ENCODE data around the gene LYPD6B.

The LYPD6B gene

DNA sequence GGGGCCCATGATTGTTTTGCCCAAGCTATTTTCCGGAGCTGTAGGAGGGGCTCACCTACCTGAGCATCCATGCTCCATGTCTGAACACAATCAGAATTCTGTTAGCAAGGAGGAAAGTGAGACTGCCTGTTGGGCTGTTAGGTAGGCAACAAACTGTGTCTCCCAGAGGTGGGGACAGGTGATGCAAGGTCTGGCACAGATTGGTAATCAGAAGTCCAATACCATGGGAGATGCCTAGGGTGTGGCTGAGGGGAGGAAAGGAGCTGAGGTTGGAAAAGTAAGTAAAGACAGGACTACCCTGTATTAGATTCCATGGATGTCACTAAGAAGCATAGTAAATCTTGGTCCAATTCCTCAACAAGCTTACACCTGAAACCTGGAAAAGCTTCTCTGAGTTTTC is 3.0 kb downstream of the LYPD6B start:
- H3K27me3 ChIP-seq (ENCODE audit: control insufficient read depth, insufficient read depth, low read length) = no peaks in the 10 kb centered on the region
- H3K79me2 ChIP-seq = no peaks in the 10 kb centered on the region
- H2AFZ ChIP-seq = no peak overlapping the region
- no peak overlapping the region for H3K4me3 ChIP-seq (ENCODE audit: low read depth, low read length)
- no peak overlapping the region for H3K27ac ChIP-seq
- TF ChIP-seq, protein P1, sequence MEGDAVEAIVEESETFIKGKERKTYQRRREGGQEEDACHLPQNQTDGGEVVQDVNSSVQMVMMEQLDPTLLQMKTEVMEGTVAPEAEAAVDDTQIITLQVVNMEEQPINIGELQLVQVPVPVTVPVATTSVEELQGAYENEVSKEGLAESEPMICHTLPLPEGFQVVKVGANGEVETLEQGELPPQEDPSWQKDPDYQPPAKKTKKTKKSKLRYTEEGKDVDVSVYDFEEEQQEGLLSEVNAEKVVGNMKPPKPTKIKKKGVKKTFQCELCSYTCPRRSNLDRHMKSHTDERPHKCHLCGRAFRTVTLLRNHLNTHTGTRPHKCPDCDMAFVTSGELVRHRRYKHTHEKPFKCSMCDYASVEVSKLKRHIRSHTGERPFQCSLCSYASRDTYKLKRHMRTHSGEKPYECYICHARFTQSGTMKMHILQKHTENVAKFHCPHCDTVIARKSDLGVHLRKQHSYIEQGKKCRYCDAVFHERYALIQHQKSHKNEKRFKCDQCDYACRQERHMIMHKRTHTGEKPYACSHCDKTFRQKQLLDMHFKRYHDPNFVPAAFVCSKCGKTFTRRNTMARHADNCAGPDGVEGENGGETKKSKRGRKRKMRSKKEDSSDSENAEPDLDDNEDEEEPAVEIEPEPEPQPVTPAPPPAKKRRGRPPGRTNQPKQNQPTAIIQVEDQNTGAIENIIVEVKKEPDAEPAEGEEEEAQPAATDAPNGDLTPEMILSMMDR (IDR thresholded peaks at IDR 0.05) = no peak
- H3K4me1 ChIP-seq = no peaks in the 10 kb centered on the region
- H3K9me3 ChIP-seq (ENCODE audit: control insufficient read depth, low read length) = no peaks in the 10 kb centered on the region
- H3K9ac ChIP-seq = no peak overlapping the region
- H3K4me2 ChIP-seq (ENCODE audit: low read length) = no peak overlapping the region
- H3K36me3 ChIP-seq (ENCODE audit: control insufficient read depth, insufficient read depth, low read length) = no peaks in the 10 kb centered on the region

DNA sequence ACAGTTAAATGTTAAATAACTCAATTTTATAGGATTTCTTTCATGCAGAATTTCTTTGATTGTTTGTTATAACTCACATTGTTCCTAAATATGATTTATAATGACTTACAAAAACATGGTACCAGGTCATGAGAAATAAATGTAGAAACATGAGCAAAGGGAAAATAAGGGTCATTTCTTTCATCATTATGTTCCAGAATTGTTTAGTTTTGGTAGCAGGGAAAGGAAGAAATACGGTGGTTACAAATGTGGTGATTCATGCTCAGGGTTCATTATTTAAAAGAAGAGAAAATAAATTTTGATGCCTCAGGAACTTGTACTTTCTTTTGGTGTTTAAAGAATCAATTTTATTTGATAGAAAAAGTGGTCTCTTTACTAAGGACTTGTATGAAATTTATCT is 4.4 kb downstream of the LYPD6B start:
- Histone ChIP-seq H3K27ac (no peak overlapping the region), H3K4me1 (no peaks in the 10 kb centered on the region), H3K79me2 (no peaks in the 10 kb centered on the region), H3K9me3 (ENCODE audit: control insufficient read depth, low read length) (no peaks in the 10 kb centered on the region), H3K27me3 (ENCODE audit: control insufficient read depth, insufficient read depth, low read length) (no peaks in the 10 kb centered on the region), H2AFZ (no peak overlapping the region), H3K9ac (no peak overlapping the region), H3K4me2 (ENCODE audit: low read length) (no peak overlapping the region), H3K4me3 (ENCODE audit: low read depth, low read length) (no peak overlapping the region), H3K36me3 (ENCODE audit: control insufficient read depth, insufficient read depth, low read length) (no peaks in the 10 kb centered on the region)
- TF ChIP-seq, protein P1 (IDR thresholded peaks at IDR 0.05) = no peak

DNA sequence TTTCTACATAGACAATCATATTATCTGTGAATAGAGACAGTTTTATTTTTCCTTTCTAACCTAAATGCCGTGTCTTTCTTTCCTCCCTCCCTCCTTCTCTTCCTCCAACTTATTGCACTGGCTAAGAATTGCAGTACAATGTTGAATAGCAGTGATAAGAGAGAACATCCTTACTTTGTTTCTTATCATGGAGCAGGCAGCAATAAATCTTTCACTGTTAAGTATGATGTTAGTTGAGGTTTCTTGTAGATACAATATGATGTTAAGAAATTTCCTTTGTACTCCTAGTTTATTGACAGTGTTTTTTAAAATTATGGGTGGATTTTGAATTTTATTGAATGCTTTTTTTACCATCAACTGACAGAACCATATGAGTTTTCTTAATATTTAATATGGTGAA is 6.0 kb downstream of the LYPD6B start:
- H3K9ac ChIP-seq = no peak overlapping the region
- H3K4me1 ChIP-seq = no peaks in the 10 kb centered on the region
- TF ChIP-seq, protein P1 (IDR thresholded peaks at IDR 0.05) = no peak
- no peak overlapping the region for H3K4me3 ChIP-seq (ENCODE audit: low read depth, low read length)
- no peak overlapping the region for H3K4me2 ChIP-seq (ENCODE audit: low read length)
- no peaks in the 10 kb centered on the region for H3K27me3 ChIP-seq (ENCODE audit: control insufficient read depth, insufficient read depth, low read length)
- no peak overlapping the region for H2AFZ ChIP-seq
- no peaks in the 10 kb centered on the region for H3K9me3 ChIP-seq (ENCODE audit: control insufficient read depth, low read length)
- H3K27ac ChIP-seq = no peak overlapping the region
- no peaks in the 10 kb centered on the region for H3K36me3 ChIP-seq (ENCODE audit: control insufficient read depth, insufficient read depth, low read length)
- H3K79me2 ChIP-seq = no peaks in the 10 kb centered on the region

DNA sequence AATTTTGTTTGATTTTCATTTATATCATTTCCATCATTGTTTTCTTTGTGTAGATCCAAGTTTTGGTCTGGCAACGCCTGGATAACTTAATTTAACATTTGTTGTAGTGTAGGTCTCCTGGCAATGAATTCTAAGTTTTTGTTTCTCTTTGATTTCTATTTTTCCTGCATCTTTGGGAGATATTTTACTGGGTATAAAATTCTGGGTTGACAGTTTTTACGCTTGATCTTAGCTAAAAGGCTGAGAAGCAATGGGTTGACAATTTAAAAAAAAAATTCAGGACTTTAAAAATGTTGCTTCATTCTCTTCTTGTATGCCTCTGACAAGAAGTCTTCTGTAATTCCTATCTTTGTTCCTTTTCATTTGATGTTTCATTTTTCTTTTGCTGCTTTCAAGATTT is 8.6 kb downstream of the LYPD6B start:
- no peaks in the 10 kb centered on the region for H3K9me3 ChIP-seq (ENCODE audit: control insufficient read depth, low read length)
- H3K9ac ChIP-seq = no peak overlapping the region
- H3K79me2 ChIP-seq = no peaks in the 10 kb centered on the region
- H3K36me3 ChIP-seq (ENCODE audit: control insufficient read depth, insufficient read depth, low read length) = no peaks in the 10 kb centered on the region
- no peak overlapping the region for H3K4me3 ChIP-seq (ENCODE audit: low read depth, low read length)
- H3K4me1 ChIP-seq = no peaks in the 10 kb centered on the region
- no peak overlapping the region for H3K4me2 ChIP-seq (ENCODE audit: low read length)
- no peaks in the 10 kb centered on the region for H3K27me3 ChIP-seq (ENCODE audit: control insufficient read depth, insufficient read depth, low read length)
- no peak overlapping the region for H3K27ac ChIP-seq
- H2AFZ ChIP-seq = no peak overlapping the region
- TF ChIP-seq, protein P1 (IDR thresholded peaks at IDR 0.05) = no peak

DNA sequence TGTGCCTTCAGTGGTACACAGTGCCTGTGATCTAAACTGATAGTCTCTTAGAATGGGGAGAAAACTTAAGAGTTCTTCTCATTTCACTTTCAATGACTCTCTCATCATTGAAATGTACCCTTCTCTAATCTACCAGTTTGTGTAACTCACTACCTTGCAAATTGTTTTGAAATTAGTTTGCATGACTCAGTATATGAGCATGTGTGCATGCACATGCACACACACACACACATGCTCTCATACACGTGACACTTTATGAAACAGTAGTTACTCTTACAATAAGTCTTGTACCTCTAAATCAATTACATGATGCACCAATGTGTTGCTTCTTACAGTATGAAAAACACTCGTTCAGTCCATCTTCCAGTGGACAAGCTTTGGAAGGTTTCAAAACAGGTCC is 10.6 kb downstream of the LYPD6B start:
- Histone ChIP-seq H3K27me3 (ENCODE audit: control insufficient read depth, insufficient read depth, low read length) (no peaks in the 10 kb centered on the region), H3K4me1 (no peaks in the 10 kb centered on the region), H3K79me2 (no peaks in the 10 kb centered on the region), H3K27ac (no peak overlapping the region), H2AFZ (no peak overlapping the region), H3K9me3 (ENCODE audit: control insufficient read depth, low read length) (no peaks in the 10 kb centered on the region), H3K4me3 (ENCODE audit: low read depth, low read length) (no peak overlapping the region), H3K36me3 (ENCODE audit: control insufficient read depth, insufficient read depth, low read length) (no peaks in the 10 kb centered on the region), H3K4me2 (ENCODE audit: low read length) (no peak overlapping the region), H3K9ac (no peak overlapping the region)
- TF ChIP-seq, protein P1 (IDR thresholded peaks at IDR 0.05) = no peak
